Stimulated activated CD4-positive, alpha-beta T cell treated with anti-CD3 and anti-CD28 coated beads, Interleukin-1b, Interleukin-23, amount 100 ng/mL, for 48 hours (primary cell): Measurements from ENCODE around the gene ANO2.
"Not testable (repeated sequence)": the region's sequence is repeated elsewhere in the genome, so short reads cannot be mapped to it uniquely, and the experiment has no call there.

Experiments
- DNase-seq: peaks from one replicate; pipeline ENCODE4 v3.0.0-alpha.2; 2020

ANO2 gene

GRCh38 chr12:5884285-5884684 lies 60.8 kb downstream of the ANO2 start:
- DNase-seq, result no peak

GRCh38 chr12:5882511-5883190 lies 62.4 kb downstream of the ANO2 start:
- no peak for DNase-seq

DNA sequence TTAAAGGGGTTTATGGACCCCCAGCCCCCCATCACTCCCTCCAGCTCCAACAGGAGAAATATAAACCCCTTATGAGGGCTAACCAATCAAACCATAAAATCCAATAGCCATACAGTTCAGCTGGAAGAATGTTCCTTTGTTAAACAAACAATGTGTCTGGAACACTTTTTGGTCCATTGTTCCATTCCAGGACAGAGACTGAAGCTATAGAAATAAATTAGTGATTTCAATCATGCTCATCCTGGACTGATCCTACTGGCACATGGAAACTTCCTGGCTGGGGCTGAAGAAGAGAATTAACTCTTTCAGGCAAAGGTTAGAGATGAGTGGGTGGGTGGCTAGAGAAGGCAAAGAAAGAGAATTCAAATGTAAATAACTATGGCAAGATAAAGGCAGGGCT lies 63.4 kb downstream of the ANO2 start:
- DNase-seq, result no peak

DNA sequence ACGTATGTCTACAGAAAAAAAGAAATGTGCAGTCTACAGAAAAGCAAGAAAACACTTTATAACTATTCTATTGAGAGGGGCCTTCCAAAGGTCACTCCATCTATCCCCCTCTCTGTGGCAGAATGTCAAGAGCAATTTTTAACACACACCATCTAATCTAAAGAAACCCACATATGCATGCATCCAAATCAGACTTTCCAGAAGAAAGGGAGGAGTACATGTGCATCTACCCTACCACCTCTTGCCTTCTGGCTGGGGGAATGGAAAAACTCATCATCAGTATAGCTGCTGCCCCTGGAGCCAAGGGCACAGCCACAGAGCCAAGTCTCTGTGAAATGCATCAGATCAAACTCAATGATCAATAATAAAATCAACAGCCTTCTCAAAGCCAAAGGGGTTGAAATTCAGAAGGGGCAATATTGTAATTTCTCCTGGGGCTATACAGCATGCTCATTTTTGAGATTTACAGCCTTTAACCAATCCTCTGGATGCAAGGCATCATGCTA lies 63.9 kb downstream of the ANO2 start:
- no peak for DNase-seq

- DNase-seq, result no peak
Measured at GRCh38 chr12:5875851-5876250, 69.2 kb downstream of the ANO2 start.

DNA sequence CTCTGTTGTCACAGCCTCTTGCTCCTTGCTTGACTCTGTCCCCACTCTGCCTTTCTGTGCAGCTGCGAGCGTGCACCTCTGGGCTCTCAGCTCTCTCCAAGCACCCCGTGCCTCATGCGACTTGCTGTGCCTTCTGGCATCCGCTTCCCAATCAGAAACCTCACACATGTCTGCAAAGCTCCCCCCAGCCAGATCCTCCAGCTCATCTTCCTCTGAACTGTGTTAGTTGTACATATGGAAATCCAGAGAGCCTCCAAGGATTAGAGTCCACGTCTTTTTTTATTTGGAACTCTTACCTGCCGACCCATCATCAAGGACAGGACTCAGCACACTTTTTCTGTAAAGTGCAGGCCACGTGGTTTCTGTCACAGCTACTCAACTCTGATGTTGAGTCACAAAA lies 70.5 kb downstream of the ANO2 start:
- DNase-seq, result no peak

- DNase-seq, result no peak
Measured at GRCh38 chr12:5873281-5873919, 71.7 kb downstream of the ANO2 start.

DNA sequence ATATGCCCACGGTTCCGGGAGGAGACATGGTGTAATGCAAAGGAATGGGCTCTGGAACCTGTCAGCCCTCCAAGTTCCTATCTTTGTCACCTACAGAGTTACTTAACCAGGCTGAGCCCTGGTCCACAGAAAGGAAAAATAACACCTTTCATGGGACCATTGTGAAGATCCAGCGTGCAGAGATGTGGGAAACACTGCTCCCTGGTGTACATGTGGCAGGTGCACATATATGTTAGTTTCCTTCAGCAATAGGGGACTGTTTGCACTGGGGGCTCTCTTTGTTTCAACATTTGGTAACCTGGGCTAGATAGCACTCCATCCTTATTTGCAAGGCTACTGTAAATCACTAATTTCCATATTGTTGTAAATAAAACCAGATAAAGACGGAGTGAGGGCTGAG lies 72.3 kb downstream of the ANO2 start:
- DNase-seq, result no peak

GRCh38 chr12:5871741-5872140 lies 73.3 kb downstream of the ANO2 start:
- no peak for DNase-seq

GRCh38 chr12:5870183-5870582 lies 74.9 kb downstream of the ANO2 start:
- DNase-seq, result no peak

GRCh38 chr12:5868625-5869295 lies 76.3 kb downstream of the ANO2 start:
- no peak for DNase-seq

GRCh38 chr12:5865397-5865796 lies 79.7 kb downstream of the ANO2 start:
- no peak for DNase-seq

- no peak for DNase-seq
Measured at GRCh38 chr12:5864972-5865371, 80.1 kb downstream of the ANO2 start.

GRCh38 chr12:5864301-5864700 lies 80.8 kb downstream of the ANO2 start:
- no peak for DNase-seq

- no peak for DNase-seq
Measured at GRCh38 chr12:5861416-5861815, 83.6 kb downstream of the ANO2 start.

GRCh38 chr12:5856692-5857091 lies 88.4 kb downstream of the ANO2 start:
- DNase-seq, result no peak

- DNase-seq, result no peak
Measured at GRCh38 chr12:5846950-5847349, 98.1 kb downstream of the ANO2 start.

DNA sequence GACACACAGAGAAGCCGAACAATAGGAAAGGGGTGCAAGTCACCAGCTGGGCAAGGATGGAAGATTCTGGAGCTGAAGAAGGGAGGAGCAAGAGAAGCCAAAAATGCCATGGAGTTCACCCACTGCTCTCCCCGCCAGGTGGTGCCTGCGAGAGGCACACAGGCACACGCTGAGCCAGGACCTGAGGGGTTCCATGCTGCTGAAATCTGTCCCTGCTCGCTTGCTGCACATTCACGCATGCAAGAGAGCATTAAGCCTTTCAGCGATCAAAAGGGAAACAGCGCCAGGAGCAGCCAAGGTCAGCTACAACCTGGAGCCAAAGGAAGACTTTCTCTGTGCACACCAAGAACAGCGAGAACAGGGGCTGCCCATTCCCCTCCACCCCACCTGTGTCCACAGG lies 104.1 kb downstream of the ANO2 start:
- no peak for DNase-seq

- DNase-seq, result no peak
Measured at GRCh38 chr12:5830111-5830510, 114.9 kb downstream of the ANO2 start.

GRCh38 chr12:5827591-5827990 lies 117.5 kb downstream of the ANO2 start:
- no peak for DNase-seq

DNA sequence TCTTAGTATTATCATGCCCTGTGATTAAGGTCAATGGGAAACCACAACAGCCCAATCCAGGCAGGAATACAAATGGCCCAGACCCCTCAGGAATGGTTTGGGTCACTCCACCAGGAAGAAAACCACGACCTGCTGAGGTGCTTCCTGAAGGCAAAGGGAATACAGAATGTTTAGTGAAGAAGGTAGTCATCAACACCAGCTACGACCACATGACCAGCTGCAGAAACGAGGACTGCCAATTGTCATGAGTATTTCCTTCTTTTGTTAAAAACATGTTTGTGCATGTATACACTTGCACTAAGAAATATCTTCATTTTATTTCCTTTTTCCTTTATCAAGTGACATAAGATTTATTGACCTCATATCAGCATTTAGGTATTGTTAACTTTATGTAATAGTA lies 119.3 kb downstream of the ANO2 start:
- not testable (repeated sequence) for DNase-seq

- DNase-seq, result not testable (repeated sequence)
Measured at GRCh38 chr12:5818877-5819276, 126.2 kb downstream of the ANO2 start.

GRCh38 chr12:5817246-5817645 lies 127.8 kb downstream of the ANO2 start:
- DNase-seq, result no peak

GRCh38 chr12:5809586-5809985 lies 135.5 kb downstream of the ANO2 start:
- DNase-seq, result no peak
